COLO829 (cell line): ENCODE measurements around the gene CD3D.
A peak's percentile ranks its signal among the peaks of the same experiment; 100 is the strongest.

Experiments
- DNase-seq: peaks from one replicate; pipeline ENCODE4 v3.0.0; 2012; ENCODE audit warnings: low spot score

CD3D gene

DNA sequence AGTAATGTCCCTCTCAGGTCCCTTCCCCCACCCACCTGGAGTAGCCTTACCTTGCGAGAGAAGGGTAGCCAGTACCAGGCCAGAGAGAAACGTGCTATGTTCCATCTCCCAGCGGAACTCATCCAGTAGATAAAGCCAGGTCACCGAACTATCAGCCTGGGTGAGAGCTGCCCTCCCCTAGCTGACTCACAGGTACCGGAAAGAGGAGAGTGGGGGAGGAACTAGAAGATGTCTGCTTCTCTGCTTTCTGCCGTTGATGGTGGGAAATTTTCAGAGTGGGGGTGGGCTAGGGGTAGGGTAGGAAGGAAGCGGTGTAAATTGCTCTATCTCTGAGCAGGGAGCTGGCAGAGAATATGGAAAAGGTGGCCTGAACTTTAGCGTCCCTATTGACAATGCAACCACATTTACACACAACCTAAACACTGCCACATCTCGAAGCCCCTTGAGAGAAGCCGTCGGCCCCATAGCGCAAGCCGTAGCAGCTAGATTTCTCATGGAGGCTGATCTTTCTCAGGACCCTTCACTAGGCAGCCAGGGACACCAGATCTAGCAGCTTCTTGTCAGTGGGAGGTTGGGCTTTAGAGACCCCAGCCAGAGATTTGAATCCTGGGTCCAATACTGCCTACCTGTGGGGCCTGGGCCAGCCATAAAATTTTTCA, at the start of gene CD3D:
Gene CD3D (minus strand): TSS at position 203 of the 659 bp plus-strand sequence. CDS start 98 bp downstream, at position 105.
- DNase-seq = no peak

DNA sequence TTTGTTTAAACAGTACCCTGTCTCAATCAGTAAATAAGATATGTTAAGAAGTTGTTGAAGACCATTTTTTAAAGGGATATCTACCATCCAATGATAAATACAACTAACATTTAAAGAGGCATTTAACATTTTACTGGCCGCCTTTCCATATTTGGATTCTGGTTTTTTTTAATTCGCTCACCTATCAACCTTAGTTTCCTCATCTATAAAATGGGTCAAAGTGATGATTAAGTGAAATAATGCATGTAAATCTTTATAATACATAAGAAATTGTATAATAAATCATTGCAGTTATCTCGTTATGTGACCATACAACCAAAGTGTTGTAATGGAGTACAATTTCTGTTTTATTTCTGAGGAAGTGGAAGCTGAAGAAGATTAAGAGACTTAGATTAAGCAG, 41.2 kb upstream of the CD3D start:
- DNase-seq = no peak

DNA sequence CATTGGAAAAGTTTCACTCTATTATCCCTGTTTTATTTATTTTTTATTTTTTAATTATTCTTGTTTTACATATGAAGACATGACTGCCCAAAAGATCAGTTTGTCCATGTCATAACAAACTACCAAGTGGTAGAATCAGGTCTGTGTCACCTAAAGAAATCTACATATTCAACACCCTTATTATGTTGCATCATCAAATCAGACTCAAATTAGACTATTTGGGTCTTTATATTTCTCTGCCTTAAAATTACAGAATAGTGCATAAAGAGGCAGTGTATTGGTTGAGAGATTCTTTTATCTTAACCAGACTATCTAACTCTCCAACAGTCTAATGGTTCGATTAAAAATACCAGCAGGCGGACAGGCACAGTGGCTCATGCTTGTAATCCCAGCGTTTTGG, 40.4 kb upstream of the CD3D start:
- DNase-seq = no peak

DNA sequence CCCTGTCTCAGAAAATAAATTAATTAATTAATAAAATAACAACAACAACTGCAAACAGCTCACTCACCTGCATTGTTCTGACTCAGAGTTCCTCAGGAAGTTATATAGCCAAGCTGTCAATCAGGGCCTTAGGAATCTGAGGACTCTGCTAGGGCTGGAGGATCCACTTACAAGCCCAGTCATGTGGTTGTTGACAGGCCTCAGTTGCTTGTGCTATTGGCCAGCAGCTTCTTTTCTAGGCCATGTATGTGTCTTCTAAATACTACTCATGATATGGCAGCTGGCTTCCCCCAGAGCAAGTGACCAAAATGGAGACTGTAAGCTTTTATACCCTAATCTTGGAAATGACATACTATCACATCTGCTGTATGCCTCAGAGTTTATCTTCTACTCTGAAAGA, 38.1 kb upstream of the CD3D start:
- DNase-seq = no peak

DNA sequence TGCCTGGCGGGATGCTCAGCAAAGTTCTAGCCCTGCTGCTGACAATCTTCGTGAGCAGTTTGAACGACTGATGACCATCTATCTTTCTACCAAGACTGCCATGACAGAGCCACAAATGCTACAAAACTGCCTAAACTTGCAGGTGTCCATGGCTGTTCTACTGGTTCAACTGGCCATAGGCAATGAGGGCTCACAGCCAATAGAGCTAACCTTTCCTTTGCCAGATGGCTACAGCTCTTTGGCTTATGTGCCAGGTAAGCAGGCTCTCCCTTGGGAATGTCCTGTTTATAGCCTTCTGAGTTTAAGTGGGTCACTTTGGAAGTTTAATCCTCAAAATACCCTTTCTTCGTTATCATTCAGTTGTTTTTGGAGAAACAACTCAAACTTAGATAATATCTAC, 37.0 kb upstream of the CD3D start:
- no peak for DNase-seq

DNA sequence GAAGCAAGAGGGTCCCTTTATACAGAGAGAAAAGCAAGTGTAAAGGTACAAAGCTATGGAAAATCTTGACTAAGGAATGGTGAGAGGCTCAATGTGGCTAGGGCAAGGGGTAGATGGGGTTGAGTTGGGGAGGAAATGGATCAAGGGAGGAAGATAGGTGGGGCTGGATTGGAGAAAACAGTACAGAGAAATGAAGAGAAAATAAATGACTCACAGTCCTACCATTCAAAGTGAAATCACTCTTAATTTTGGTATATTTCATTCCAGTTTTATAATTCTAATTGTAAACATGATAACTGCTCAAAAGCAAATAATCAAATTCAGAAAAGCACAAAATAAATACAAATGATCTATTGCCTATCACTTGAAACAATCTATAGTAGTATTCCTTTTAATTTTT, 33.5 kb upstream of the CD3D start:
- no peak for DNase-seq

DNA sequence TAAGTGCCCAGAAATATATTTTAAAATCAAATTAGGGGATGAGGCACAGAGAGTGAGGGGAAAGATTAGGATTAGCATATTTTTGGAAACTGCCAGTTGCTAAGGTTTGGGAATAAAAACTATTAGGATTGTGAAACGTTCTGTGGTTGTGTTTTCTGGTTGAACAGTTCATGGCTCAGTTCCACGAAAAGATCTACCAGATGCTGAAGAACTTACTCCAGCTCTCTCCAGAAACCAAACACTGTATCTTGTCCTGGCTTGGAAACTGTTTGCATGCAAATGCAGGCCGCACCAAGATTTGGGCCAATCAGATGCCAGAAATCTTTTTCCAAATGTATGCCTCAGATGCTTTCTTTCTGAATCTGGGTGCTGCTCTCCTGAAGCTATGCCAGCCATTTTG, 32.2 kb upstream of the CD3D start:
- DNase-seq = no peak

DNA sequence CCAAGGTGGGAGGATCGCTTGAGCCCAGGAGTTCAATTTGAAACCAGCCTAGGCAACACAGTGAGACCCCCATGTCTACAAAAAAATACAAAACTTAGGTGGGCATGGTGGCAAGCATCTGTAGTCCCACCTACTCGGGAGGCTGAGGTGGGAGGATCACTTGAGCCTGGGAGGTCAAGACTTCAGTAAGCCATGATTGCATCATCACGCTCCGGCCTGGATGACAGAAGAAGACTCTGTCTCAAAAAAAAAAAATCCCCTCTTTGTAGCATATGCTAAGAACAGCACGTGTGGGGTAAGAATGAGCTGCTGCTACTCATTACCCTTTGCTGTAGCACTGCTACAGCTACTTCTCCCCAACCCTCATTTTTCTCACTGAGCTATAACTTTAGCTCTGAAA, 31.4 kb upstream of the CD3D start:
- DNase-seq = no peak

DNA sequence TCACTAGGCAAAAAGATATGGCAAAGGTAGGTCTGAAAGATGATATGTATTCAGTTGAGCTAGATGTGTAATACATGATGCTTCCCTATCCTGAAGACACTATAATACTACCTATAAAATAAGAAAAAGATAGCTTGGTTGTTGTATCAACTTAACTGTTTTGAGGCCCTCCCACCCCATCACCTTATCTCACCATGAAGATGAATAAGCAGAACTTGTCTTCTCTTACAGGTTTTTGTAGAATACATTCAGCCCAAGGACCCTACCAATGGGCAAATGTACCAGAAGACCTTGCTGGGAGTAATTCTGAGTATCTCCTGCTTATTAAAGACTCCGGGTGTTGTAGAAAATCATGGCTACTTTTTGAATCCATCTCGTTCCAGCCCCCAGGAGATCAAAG, 30.8 kb upstream of the CD3D start:
- no peak for DNase-seq

DNA sequence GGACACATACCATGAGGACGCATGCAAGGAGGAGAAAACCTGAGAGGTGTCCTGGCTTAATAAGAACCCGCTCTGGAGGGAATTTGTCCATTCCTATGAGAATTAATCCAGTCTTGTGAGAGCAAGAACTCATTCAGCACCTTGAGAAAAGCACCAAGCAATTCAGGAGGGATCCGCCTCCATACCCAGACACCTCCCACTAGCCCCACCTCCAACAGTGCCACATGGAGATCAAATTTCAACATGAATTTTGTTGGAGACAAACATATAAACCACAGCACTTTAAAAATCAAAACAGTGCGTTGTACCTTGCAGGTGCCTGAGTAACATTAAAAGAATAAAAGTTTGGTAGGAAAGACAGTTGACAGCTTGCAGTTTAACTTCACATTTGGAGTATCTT, 28.3 kb upstream of the CD3D start:
- DNase-seq = no peak

DNA sequence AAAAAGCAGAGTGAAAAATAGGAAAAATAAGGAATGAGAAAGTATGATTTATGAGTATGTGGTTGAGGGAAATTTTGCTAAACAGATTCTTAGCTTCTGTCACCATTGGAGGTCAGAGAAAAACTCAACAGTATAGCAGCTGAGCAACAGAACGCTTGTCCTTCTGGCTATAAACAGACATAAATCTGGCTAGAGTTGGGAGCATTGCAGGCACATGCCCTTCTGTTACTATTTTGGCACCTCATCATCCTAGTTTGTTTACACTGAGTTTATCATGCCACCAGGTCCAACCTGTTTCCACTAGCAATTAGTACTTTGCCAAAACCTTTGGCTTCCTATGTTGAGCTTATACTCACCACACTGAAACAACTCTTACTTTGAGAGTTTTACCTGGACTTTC, 23.8 kb upstream of the CD3D start:
- DNase-seq = no peak

DNA sequence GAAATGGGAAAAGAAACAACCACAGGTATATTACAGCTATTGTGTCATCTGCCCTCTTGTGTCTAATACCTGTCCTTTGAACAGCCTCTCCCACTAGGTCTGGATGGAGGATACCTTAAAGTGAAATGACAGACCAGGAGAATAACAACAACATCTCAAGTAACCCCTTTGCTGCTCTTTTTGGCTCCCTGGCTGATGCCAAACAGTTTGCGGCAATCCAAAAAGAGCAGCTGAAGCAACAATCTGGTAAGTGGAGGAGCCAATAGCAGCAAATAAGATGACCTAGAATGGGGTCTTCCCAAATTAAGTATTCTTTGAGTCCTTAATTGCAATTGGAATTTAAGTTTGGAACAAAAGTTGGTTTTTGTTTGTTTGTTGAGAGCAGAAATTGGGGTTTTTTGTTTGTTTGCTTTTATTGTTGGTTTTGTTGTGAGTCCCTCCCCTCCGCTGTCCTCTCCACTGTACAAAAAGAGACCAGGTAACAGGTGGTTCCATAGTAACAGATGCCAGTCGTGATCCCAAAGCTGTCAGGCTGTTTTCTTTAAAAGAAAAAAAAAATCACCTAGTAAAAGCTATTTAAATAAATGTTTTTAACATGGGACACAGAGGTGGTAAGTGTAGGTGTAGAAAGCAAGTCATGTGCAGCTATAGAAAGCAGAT, 22.6 kb upstream of the CD3D start:
- DNase-seq = no peak

DNA sequence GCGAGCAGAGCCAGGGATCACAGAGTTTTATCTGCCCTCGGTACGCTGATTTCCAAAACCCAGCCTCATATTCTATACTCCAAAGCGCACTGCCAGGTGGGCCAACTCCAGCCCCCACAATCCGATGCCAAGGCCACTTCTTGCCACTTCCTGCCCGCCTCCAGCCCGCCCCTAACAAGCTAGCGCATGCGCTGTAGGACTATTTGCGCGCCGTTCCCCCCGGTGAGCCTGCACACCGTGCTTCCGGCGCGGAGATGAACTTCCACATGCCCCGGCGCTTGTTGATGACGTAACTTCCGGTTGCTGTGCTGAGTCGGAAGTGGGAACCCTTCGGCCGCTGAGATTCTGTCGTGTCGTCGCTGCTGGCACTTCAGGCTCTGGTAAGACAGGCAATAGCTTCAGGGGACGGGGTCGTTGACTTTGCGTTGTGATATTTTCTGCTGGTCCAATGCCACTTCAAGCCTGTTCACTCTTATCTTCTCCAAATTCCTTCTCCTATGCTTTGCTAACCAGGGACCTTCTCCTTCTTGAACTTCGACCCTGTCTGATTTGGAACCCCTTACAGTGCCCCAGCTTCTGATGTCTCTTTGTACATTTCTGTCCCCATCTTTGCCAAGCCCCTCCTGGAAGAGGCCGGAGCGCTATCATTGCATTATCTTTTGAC, 16.9 kb upstream of the CD3D start, which contains the start of gene UBE4A:
Gene UBE4A (plus strand): TSS at position 306 of the 664 bp plus-strand sequence. CDS start 5,481 bp downstream, outside the sequence.
- peak; percentile 70 for DNase-seq

DNA sequence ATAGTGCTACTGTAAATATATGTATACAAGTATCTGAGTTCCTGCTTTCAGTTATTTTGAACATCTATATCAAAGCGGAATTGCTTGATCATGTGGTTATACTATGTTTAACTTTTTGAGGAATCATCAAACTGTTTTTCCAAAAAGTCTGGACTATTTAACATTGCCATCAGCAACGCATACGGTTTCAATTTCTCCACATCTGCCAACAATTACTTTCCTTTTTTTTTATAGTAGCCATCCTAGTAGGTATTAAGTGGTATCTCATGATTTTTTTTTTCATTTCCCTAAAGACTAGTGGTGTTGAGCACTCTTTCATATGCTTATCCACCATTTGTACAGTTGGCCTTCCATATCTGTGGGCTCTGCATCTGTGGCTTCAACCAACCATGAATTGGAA, 15.6 kb upstream of the CD3D start:
- DNase-seq = no peak

DNA sequence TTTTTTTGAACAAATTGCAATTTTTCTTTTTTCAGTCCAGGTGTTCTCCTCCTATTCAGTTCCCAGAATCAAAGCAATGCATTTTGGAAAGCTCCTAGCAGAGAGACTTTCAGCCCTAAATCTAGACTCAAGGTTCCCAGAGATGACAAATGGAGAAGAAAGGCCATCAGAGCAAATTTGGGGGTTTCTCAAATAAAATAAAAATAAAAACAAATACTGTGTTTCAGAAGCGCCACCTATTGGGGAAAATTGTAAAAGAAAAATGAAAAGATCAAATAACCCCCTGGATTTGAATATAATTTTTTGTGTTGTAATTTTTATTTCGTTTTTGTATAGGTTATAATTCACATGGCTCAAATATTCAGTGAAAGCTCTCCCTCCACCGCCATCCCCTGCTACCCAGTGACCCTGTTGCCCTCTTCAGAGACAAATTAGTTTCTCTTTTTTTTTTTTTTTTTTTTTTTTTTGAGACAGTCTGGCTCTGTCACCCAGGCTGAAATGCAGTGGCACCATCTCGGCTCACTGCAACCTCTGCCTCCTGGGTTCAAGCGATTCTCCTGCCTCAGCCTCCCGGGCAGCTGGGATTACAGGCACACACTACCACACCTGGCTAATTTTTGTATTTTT, 10.7 kb upstream of the CD3D start:
- peak; percentile 5 for DNase-seq

DNA sequence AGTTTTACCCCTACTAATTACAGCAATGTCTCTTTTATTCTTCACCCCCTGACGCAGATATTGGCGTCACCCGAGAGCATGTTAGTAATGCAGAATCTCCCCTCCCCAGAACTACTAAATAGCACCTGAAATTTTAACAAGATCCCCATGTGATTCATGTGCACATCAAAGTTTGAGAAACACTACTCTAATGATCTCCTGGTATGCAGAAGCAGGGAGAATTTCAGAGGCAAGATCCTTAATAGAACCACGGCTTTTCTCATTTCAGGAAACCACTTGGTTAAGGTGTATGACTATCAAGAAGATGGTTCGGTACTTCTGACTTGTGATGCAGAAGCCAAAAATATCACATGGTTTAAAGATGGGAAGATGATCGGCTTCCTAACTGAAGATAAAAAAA, 7.0 kb upstream of the CD3D start:
- DNase-seq = no peak

DNA sequence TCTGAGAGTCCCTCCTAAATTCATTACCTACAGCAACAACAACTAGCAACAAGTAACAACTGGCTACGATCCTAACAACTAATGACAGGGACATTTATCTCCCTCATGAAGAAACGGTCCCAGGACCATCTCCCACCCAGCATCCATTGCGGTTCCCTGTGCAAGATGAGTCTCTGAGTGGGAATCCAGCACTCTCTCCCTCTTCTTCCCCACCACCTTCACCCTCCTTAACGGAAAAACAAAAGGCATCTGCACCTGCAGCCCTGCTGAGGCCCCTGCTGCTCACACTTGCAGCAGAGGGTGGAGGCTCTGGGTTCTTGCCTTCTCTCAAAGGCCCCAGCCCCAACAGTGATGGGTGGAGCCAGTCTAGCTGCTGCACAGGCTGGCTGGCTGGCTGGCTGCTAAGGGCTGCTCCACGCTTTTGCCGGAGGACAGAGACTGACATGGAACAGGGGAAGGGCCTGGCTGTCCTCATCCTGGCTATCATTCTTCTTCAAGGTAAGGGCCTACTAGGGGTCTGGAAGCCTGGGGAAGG, 1.5 kb upstream of the CD3D start, which contains the start of gene CD3G:
Gene CD3G (plus strand): TSS at position 364 of the 535 bp plus-strand sequence. CDS start 80 bp downstream, at position 444.
- DNase-seq = no peak

DNA sequence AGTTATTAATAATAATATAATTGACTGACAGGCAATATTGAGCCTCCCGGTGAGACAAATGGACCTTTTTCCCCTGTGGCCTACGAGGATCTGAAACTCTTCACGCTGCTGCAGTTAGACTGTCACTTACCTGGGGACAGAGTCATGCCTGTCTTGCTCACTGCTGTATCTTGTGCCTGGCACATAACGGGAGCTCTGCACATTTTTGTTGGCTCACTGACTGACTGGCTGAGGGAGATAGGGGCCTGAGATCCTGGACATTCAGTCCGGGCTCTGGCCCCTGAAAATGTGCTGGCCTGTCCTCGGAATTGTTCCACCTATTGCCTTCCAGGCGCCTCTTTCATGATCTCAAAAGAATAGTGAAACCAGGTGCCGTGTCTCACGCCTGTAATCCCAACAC, 743 bp upstream of the CD3D start:
- DNase-seq = no peak

DNA sequence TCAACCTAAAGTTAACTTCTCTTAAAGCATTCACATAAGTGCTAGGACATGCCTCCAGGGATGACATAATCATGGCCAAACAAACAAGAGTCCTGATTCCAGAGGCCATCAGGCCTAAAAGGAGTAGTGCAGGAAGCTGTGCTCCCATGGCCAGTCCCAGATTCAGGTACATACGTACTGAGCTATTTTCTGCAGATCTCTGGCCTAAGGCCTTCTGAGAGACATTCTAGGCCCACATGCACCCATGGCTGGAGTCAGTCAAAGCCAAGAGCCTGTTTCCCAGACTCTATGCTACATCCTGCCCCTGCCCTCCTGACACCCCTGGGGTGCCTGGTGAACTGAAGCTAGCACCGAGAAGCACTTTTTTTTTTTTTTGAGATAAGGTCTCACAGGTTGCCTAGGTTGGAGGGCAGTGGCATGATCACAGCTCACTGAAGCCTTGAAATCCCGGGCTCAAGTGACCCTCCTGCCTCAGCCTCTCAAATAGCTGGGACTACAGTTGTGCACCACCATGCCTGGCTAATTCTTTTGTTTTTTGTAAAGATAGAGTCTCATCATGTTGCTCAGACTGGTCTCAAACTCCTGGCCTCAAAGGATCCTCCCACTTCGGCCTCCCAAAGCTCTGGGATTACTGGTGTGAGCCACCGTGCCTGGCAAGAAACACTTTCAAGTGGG, 553 bp downstream of the CD3D start:
- no peak for DNase-seq

DNA sequence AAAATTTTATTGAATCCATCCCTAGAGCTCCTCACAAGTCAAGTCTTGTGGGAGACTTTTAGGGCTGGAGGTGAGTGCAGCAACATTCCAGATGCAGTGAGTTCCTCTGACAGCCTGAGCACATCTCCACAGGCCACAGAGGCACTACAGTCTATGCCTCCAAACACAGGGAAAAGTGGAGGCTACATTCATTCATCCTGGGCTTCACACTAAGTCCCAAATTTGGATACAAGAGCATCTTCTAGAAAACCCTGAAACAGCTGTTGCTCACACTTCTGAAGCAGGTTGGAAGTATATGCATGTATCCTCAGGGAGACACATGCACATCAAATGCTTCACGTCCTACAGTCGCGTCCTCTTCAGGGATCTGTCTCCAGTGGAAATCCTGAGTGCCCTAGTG, 1.2 kb downstream of the CD3D start:
- DNase-seq = no peak

DNA sequence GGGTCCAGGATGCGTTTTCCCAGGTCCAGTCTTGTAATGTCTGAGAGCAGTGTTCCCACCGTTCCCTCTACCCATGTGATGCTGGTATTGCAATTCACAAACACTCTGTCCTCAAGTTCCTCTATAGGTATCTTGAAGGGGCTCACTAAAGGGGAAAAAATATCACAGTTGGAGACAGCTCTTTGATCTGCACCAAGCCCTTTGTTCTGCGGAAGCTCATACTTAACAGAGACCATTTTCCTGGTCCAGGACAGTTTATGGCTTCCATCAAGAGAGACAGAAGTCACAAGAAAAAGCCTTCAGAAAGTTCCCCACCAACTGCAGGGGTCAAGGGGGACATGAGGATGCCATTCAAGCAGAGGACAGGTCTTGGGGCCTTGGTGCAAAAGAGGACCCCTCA, 2.1 kb downstream of the CD3D start:
- no peak for DNase-seq
